ENCODE measurements around the gene MTA2. TPM values are rescaled to one million over a fixed set of nuclear protein-coding genes. Genes with fewer than 3 reads are reported as not detected.
A peak's percentile ranks its signal among the peaks of the same experiment; 100 is the strongest.

MTA2 gene
- polyA plus RNA-seq, 1 donor from 2014 or later: 130 TPM

- no peak for TF ChIP-seq REST (IDR thresholded peaks at IDR 0.05; ENCODE audit: borderline replicate concordance)
These were observed 27.1 kb downstream of the MTA2 start (continued) for GRCh38 chr11:62574363-62575071.

GRCh38 chr11:62573592-62574362 is 27.9 kb downstream of the MTA2 start, which contains the start of gene EEF1G:
EEF1G (minus strand) TSS chr11:62573891; CDS start chr11:62573842, 49 bp downstream.
- Histone ChIP-seq H3K27ac (ENCODE audit: low read length) (peak within 1 kb of the TSS; percentile 79), H3K79me2 (replicated peaks; ENCODE audit: insufficient read depth, low read length) (peaks cover 33% of the 10 kb centered on the region), H3K9me3 (ENCODE audit: low read length) (no peaks in the 10 kb centered on the region), H3K4me2 (ENCODE audit: low read length) (peak within 1 kb of the TSS; percentile 70), H3K36me3 (ENCODE audit: insufficient read depth, low read length) (peaks cover 4% of the 10 kb centered on the region), H3K9me2 (ENCODE audit: insufficient read depth, low read length) (no peaks in the 10 kb centered on the region), H4K20me1 (ENCODE audit: insufficient read depth) (no peaks in the 10 kb centered on the region), H3K4me3 (ENCODE audit: low read length) (peak within 1 kb of the TSS; percentile 87), H3K9ac (ENCODE audit: low read length) (peak within 1 kb of the TSS; percentile 84), H3F3A (ENCODE audit: insufficient read depth, low read length, poor library complexity, severe bottlenecking) (no peaks in the 10 kb centered on the region), H3K27me3 (ENCODE audit: insufficient read depth, low read depth, low read length) (no peaks in the 10 kb centered on the region), H2AFZ (ENCODE audit: low read depth, low read length) (peak within 1 kb of the TSS; percentile 73)
- peak; percentile 86 for TF ChIP-seq POLR2AphosphoS5 (IDR thresholded peaks at IDR 0.05)
- no peak for TF ChIP-seq EZH2 (IDR thresholded peaks at IDR 0.05; ENCODE audit: borderline replicate concordance, insufficient read depth, low read length, poor library complexity, severe bottlenecking)
- TF ChIP-seq RAD21 (conservative IDR thresholded peaks at IDR 0.05): peak; percentile 27
- TF ChIP-seq EP300 (conservative IDR thresholded peaks at IDR 0.05; ENCODE audit: poor library complexity, severe bottlenecking): peak; percentile 37
- peak; percentile 15 for TF ChIP-seq CTCF (IDR thresholded peaks at IDR 0.05; ENCODE audit: poor library complexity, severe bottlenecking)
- peak; percentile 98 for TF ChIP-seq REST (IDR thresholded peaks at IDR 0.05; ENCODE audit: borderline replicate concordance)
- peak; percentile 69 for TF ChIP-seq MXI1 (conservative IDR thresholded peaks at IDR 0.05; ENCODE audit: poor library complexity, severe bottlenecking)
- TF ChIP-seq TAF1 (IDR thresholded peaks at IDR 0.05; ENCODE audit: low read depth): peak; percentile 98
- TF ChIP-seq SMC3 (conservative IDR thresholded peaks at IDR 0.05; ENCODE audit: poor library complexity): no peak
